Astrocyte (in vitro differentiated cells and primary cell): ENCODE data around the gene ALDH1A3. TPM values are rescaled to one million over a fixed set of nuclear protein-coding genes. Genes with fewer than 3 reads are reported as not detected.
A peak's percentile ranks its signal among the peaks of the same experiment; 100 is the strongest.

ENCODE experiments used
- DNase-seq: peaks from one replicate; pipeline ENCODE4 v3.0.0-alpha.2; 2010; ENCODE audit warnings: low read depth
- FAIRE-seq: peaks from 2 replicates; lab custom pipeline; 2011; peaks lifted over from hg19 to GRCh38; lab: Jason Lieb, UNC
- H2AFZ ChIP-seq: 2 replicates; pipeline ENCODE4 v1.6.0; 2012; ENCODE audit warnings: low read depth, low read length, inconsistent platforms
- H3K27ac ChIP-seq: 2 replicates; pipeline ENCODE4 v1.5.1; 2011; ENCODE audit warnings: low read depth, low read length, inconsistent platforms
- H3K27me3 ChIP-seq: 2 replicates; pipeline ENCODE4 v1.6.0; 2011; ENCODE audit warnings: low read length, inconsistent platforms; ENCODE audit not compliant: insufficient read depth
- H3K36me3 ChIP-seq: 2 replicates; pipeline ENCODE4 v1.5.1; 2011; ENCODE audit warnings: low read length, inconsistent platforms; ENCODE audit not compliant: insufficient read depth
- H3K4me1 ChIP-seq: 2 replicates; pipeline ENCODE4 v1.5.1; 2011; ENCODE audit warnings: low read length, inconsistent platforms; ENCODE audit not compliant: insufficient read depth
- H3K4me2 ChIP-seq: 2 replicates; pipeline ENCODE4 v1.6.0; 2012; ENCODE audit warnings: low read length, inconsistent platforms
- H3K4me3 ChIP-seq: 2 replicates; pipeline ENCODE4 v1.5.1; 2011; ENCODE audit warnings: low read depth, mild to moderate bottlenecking, low read length, inconsistent platforms; ENCODE audit not compliant: insufficient read depth
- H3K79me2 ChIP-seq: 2 replicates; pipeline ENCODE4 v1.6.0; 2012; ENCODE audit warnings: mild to moderate bottlenecking, low read length, inconsistent platforms; ENCODE audit not compliant: insufficient read depth
- H3K9ac ChIP-seq: 2 replicates; pipeline ENCODE4 v1.6.0; 2012; ENCODE audit warnings: mild to moderate bottlenecking, low read length, inconsistent platforms
- H3K9me3 ChIP-seq: 2 replicates; pipeline ENCODE4 v1.5.1; 2012; ENCODE audit warnings: low read depth, mild to moderate bottlenecking, low read length, inconsistent platforms; ENCODE audit not compliant: insufficient read depth
- H4K20me1 ChIP-seq: 2 replicates; pipeline ENCODE4 v1.6.0; 2012; ENCODE audit warnings: low read length, inconsistent platforms; ENCODE audit not compliant: insufficient read depth
- H3K27ac Mint-ChIP-seq: one replicate; pipeline ENCODE4 v1.8.0; 2021; ENCODE audit warnings: mild to moderate bottlenecking, mixed read lengths; ENCODE audit not compliant: unreplicated experiment
- H3K27me3 Mint-ChIP-seq: one replicate; pipeline ENCODE4 v1.8.0; 2021; ENCODE audit warnings: low read depth, mixed read lengths; ENCODE audit not compliant: unreplicated experiment
- H3K36me3 Mint-ChIP-seq: one replicate; pipeline ENCODE4 v1.8.0; 2021; ENCODE audit warnings: low read depth, mixed read lengths; ENCODE audit not compliant: unreplicated experiment
- H3K4me1 Mint-ChIP-seq: one replicate; pipeline ENCODE4 v1.8.0; 2021; ENCODE audit warnings: low read depth, mixed read lengths; ENCODE audit not compliant: unreplicated experiment
- H3K4me3 Mint-ChIP-seq: one replicate; pipeline ENCODE4 v1.8.0; 2021; ENCODE audit warnings: mild to moderate bottlenecking, moderate library complexity, mixed read lengths; ENCODE audit not compliant: unreplicated experiment
- H3K9me3 Mint-ChIP-seq: one replicate; pipeline ENCODE4 v1.8.0; 2021; ENCODE audit warnings: mild to moderate bottlenecking, mixed read lengths; ENCODE audit not compliant: unreplicated experiment
- CTCF ChIP-seq: IDR thresholded peaks from 2 replicates; pipeline ENCODE4 v1.5.1; 2011; ENCODE audit warnings: low read depth, mild to moderate bottlenecking, inconsistent platforms, low read length, moderate library complexity; ENCODE audit not compliant: insufficient read depth
- EZH2 ChIP-seq: IDR thresholded peaks from 2 replicates; pipeline ENCODE4 v1.6.1; 2012; ENCODE audit warnings: mild to moderate bottlenecking, low read length, inconsistent platforms; ENCODE audit not compliant: insufficient read depth
- total RNA-seq: library from RNA; stranded (reverse); gene quantifications from 2 replicates; pipeline ENCODE4 v1.2.1, GENCODE V29; 2021

ALDH1A3 gene
- total RNA-seq, 1 donor from 2014 or later, result 0.95 TPM

GRCh38 chr15:100952566-100952965 is 72.9 kb downstream of the ALDH1A3 start:
- H3K9ac ChIP-seq, result no peak overlapping the region
- TF ChIP-seq EZH2 (no peak), CTCF (no peak)

GRCh38 chr15:100958326-100959065 is 78.9 kb downstream of the ALDH1A3 start:
- no peak for TF ChIP-seq CTCF
- no peak for TF ChIP-seq EZH2
- no peaks in the 10 kb centered on the region for H3K79me2 ChIP-seq
- Mint-ChIP-seq H3K36me3 (no peaks in the 10 kb centered on the region), H3K27me3 (peaks cover 7% of the 10 kb centered on the region), H3K9me3 (no peaks in the 10 kb centered on the region), H3K27ac (no peak overlapping the region), H3K4me3 (no peak overlapping the region), H3K4me1 (peaks cover 11% of the 10 kb centered on the region)
- no peak overlapping the region for H3K4me3 ChIP-seq
- H3K27me3 ChIP-seq, result no peaks in the 10 kb centered on the region
- H2AFZ ChIP-seq, result peak overlapping the region; percentile 32
- peak overlapping the region; percentile 69 for H3K4me2 ChIP-seq
- H3K9me3 ChIP-seq, result no peaks in the 10 kb centered on the region
- peaks cover 14% of the 10 kb centered on the region for H3K4me1 ChIP-seq
- no peaks in the 10 kb centered on the region for H4K20me1 ChIP-seq
- H3K9ac ChIP-seq, result peak overlapping the region; percentile 51
- DNase-seq, result peak; percentile 75
- no peak for FAIRE-seq
- H3K27ac ChIP-seq, result peak overlapping the region; percentile 62
- H3K36me3 ChIP-seq, result no peaks in the 10 kb centered on the region

More at GRCh38 chr15:100952566-100952965, 72.9 kb downstream of the ALDH1A3 start:
- Histone ChIP-seq H3K27me3 (no peaks in the 10 kb centered on the region), H3K4me2 (no peak overlapping the region), H2AFZ (no peak overlapping the region), H4K20me1 (no peaks in the 10 kb centered on the region), H3K36me3 (no peaks in the 10 kb centered on the region), H3K4me3 (no peak overlapping the region), H3K79me2 (no peaks in the 10 kb centered on the region), H3K4me1 (no peaks in the 10 kb centered on the region), H3K9me3 (no peaks in the 10 kb centered on the region), H3K27ac (no peak overlapping the region)
- Mint-ChIP-seq H3K36me3 (no peaks in the 10 kb centered on the region), H3K4me3 (no peak overlapping the region), H3K27me3 (no peaks in the 10 kb centered on the region), H3K9me3 (no peaks in the 10 kb centered on the region), H3K27ac (no peak overlapping the region), H3K4me1 (no peaks in the 10 kb centered on the region)
- FAIRE-seq, result no peak
- no peak for DNase-seq
